Loucy (cell line): ENCODE data around the gene MRPL45.

Source experiments
- H2AFZ ChIP-seq: fragments of 200-600 bp; sonication (generic); 2 replicates; pipeline ENCODE4 v1.6.0; 2016; ENCODE audit warnings: antibody characterized with exemption, mild to moderate bottlenecking, low read length, moderate library complexity
- H3F3A ChIP-seq: fragments of 200-600 bp; 2 replicates; pipeline ENCODE4 v1.6.0; 2016; ENCODE audit warnings: antibody characterized with exemption, low read depth, mild to moderate bottlenecking
- H3K27me3 ChIP-seq: fragments of 200-600 bp; sonication (generic); 2 replicates; pipeline ENCODE4 v1.6.1; 2014; ENCODE audit warnings: low read length, mild to moderate bottlenecking; ENCODE audit not compliant: insufficient read depth, poor library complexity, severe bottlenecking
- H3K36me3 ChIP-seq: fragments of 200-600 bp; sonication (generic); 2 replicates; pipeline ENCODE4 v1.6.1; 2016; ENCODE audit warnings: low read length; ENCODE audit not compliant: insufficient read depth
- H3K4me1 ChIP-seq: fragments of 200-600 bp; sonication (generic); 2 replicates; pipeline ENCODE4 v1.5.1; 2014; ENCODE audit warnings: low read length, mild to moderate bottlenecking; ENCODE audit not compliant: insufficient read depth, poor library complexity, severe bottlenecking
- H3K4me2 ChIP-seq: fragments of 200-600 bp; sonication (generic); 2 replicates; pipeline ENCODE4 v1.6.0; 2014; ENCODE audit warnings: antibody characterized with exemption, low read length, low read depth, mild to moderate bottlenecking; ENCODE audit not compliant: poor library complexity, severe bottlenecking
- H3K4me3 ChIP-seq: fragments of 200-600 bp; sonication (generic); 2 replicates; pipeline ENCODE4 v1.5.1; 2014; ENCODE audit warnings: low read length, mild to moderate bottlenecking, mixed read lengths; ENCODE audit not compliant: poor library complexity, severe bottlenecking
- H3K79me2 ChIP-seq: fragments of 200-600 bp; sonication (generic); 2 replicates; pipeline ENCODE4 v1.6.1; 2014; ENCODE audit warnings: low read length; ENCODE audit not compliant: insufficient read depth
- H3K9ac ChIP-seq: fragments of 200-600 bp; sonication (generic); 2 replicates; pipeline ENCODE4 v1.6.0; 2014; ENCODE audit warnings: mild to moderate bottlenecking, low read depth, low read length, moderate library complexity; ENCODE audit not compliant: poor library complexity, severe bottlenecking
- H3K9me2 ChIP-seq: fragments of 200-600 bp; sonication (generic); replicated peaks from 2 replicates; pipeline ENCODE4 v1.6.1; 2016; ENCODE audit warnings: low read depth, low read length, mixed read lengths
- H3K9me3 ChIP-seq: fragments of 200-600 bp; sonication (generic); 2 replicates; pipeline ENCODE4 v1.6.1; 2014; ENCODE audit warnings: mild to moderate bottlenecking, antibody characterized with exemption, low read length, low read depth; ENCODE audit not compliant: insufficient read depth
- H4K20me1 ChIP-seq: fragments of 200-600 bp; sonication (generic); 2 replicates; pipeline ENCODE4 v1.6.0; 2014; ENCODE audit warnings: antibody characterized with exemption, low read length, mild to moderate bottlenecking; ENCODE audit not compliant: insufficient read depth, poor library complexity, severe bottlenecking
- CTCF ChIP-seq: fragments of 200-600 bp; sonication (generic); conservative IDR thresholded peaks from 2 replicates; pipeline ENCODE4 v1.5.1; 2014; ENCODE audit warnings: mild to moderate bottlenecking, antibody characterized with exemption, low read length
- EZH2phosphoT487 ChIP-seq: fragments of 200-600 bp; IDR thresholded peaks from 2 replicates; pipeline ENCODE4 v1.6.1; 2018; ENCODE audit warnings: antibody characterized with exemption, mild to moderate bottlenecking, moderate library complexity, borderline replicate concordance

MRPL45 gene

GRCh38 chr17:38327936-38328335 is 31.0 kb downstream of the MRPL45 start:
- TF ChIP-seq CTCF = no peak
- TF ChIP-seq EZH2phosphoT487 = no peak
- Histone ChIP-seq H3K79me2 (no peaks in the 10 kb centered on the region), H3K27me3 (no peaks in the 10 kb centered on the region), H4K20me1 (no peaks in the 10 kb centered on the region), H3K4me2 (no peak overlapping the region), H3K4me3 (no peak overlapping the region), H3K4me1 (peaks cover 18% of the 10 kb centered on the region), H3K9me3 (no peaks in the 10 kb centered on the region), H3K9ac (no peak overlapping the region), H3F3A (no peaks in the 10 kb centered on the region), H3K36me3 (peaks cover 3% of the 10 kb centered on the region; the same call in 1 of the 2 replicates), H3K9me2 (no peaks in the 10 kb centered on the region), H2AFZ (no peak overlapping the region)

- H3K4me2 ChIP-seq = no peak overlapping the region
- H3K36me3 ChIP-seq = no peaks in the 10 kb centered on the region
- no peak overlapping the region for H3K9ac ChIP-seq
- H4K20me1 ChIP-seq = no peaks in the 10 kb centered on the region
- no peaks in the 10 kb centered on the region for H3K9me3 ChIP-seq
- H2AFZ ChIP-seq = no peak overlapping the region
- H3K4me3 ChIP-seq = no peak overlapping the region
- peaks cover 18% of the 10 kb centered on the region for H3K4me1 ChIP-seq
- TF ChIP-seq CTCF (no peak), EZH2phosphoT487 (no peak)
- no peaks in the 10 kb centered on the region for H3K9me2 ChIP-seq
- H3F3A ChIP-seq = no peaks in the 10 kb centered on the region
- no peaks in the 10 kb centered on the region for H3K27me3 ChIP-seq
- no peaks in the 10 kb centered on the region for H3K79me2 ChIP-seq
These were observed 31.7 kb downstream of the MRPL45 start for GRCh38 chr17:38328620-38329019.

GRCh38 chr17:38329284-38329683 is 32.3 kb downstream of the MRPL45 start:
- H3K9ac ChIP-seq = no peak overlapping the region

More at GRCh38 chr17:38329284-38329683, 32.3 kb downstream of the MRPL45 start:
- Histone ChIP-seq H3K4me1 (peaks cover 18% of the 10 kb centered on the region), H3K27me3 (no peaks in the 10 kb centered on the region), H3K4me3 (no peak overlapping the region), H4K20me1 (no peaks in the 10 kb centered on the region), H3F3A (no peaks in the 10 kb centered on the region), H3K79me2 (no peaks in the 10 kb centered on the region), H3K9me3 (no peaks in the 10 kb centered on the region), H3K4me2 (no peak overlapping the region), H3K9me2 (no peaks in the 10 kb centered on the region), H3K36me3 (no peaks in the 10 kb centered on the region), H2AFZ (no peak overlapping the region)
- TF ChIP-seq CTCF = no peak
- TF ChIP-seq EZH2phosphoT487 = no peak
